A673 (cell line): Measurements from ENCODE around the gene POFUT1. TPM values are rescaled to one million over a fixed set of nuclear protein-coding genes. Genes with fewer than 3 reads are reported as not detected.

Experiments
- BruUV-seq: library from RNA; stranded (reverse); fragments of 400-500 nt; replicated peaks from 2 replicates; lab custom pipeline; 2021; lab: Mats Ljungman, UMichigan
- CTCF ChIA-PET: fragments of 300-600 bp; sonication (Branson Sonifier 250); formaldehyde crosslinking; loops from one replicate; lab custom pipeline; 2022; ENCODE audit warnings: antibody characterized with exemption; lab: Charles Lee
- POLR2A ChIA-PET: fragments of 300-600 bp; sonication (Branson Sonifier 250); formaldehyde crosslinking; loops from one replicate; lab custom pipeline; 2022; ENCODE audit warnings: antibody characterized with exemption; ENCODE audit not compliant: low non-redundant PET; lab: Charles Lee
- DNase-seq: peaks from one replicate; pipeline ENCODE4 v3.0.0-alpha.2; 2015; ENCODE audit warnings: low spot score
- H3K27ac ChIP-seq: fragments of 200-600 bp; sonication (generic); 2 replicates; pipeline ENCODE4 v1.5.1; 2016; ENCODE audit warnings: mixed run types, low read depth, mild to moderate bottlenecking, mixed read lengths, antibody characterized with exemption, low read length; ENCODE audit not compliant: poor library complexity, severe bottlenecking
- H3K27me3 ChIP-seq: fragments of 200-600 bp; sonication (generic); replicated peaks from 2 replicates; pipeline ENCODE4 v1.6.1; 2017; ENCODE audit warnings: mixed run types, low read depth, mild to moderate bottlenecking, mixed read lengths, antibody characterized with exemption, low read length; ENCODE audit not compliant: insufficient read depth, poor library complexity
- H3K36me3 ChIP-seq: fragments of 200-600 bp; sonication (generic); 2 replicates; pipeline ENCODE4 v1.6.1; 2016; ENCODE audit warnings: mixed run types, mild to moderate bottlenecking, mixed read lengths, antibody characterized with exemption, low read length; ENCODE audit not compliant: insufficient read depth, poor library complexity, severe bottlenecking
- H3K4me1 ChIP-seq: fragments of 200-600 bp; sonication (generic); 2 replicates; pipeline ENCODE4 v1.6.1; 2017; ENCODE audit warnings: mixed run types, mild to moderate bottlenecking, mixed read lengths, antibody characterized with exemption, low read length; ENCODE audit not compliant: insufficient read depth, poor library complexity, severe bottlenecking
- H3K4me3 ChIP-seq: fragments of 200-600 bp; sonication (generic); 2 replicates; pipeline ENCODE4 v1.5.1; 2016; ENCODE audit warnings: low read depth, mixed run types, mild to moderate bottlenecking, mixed read lengths, low read length; ENCODE audit not compliant: poor library complexity, severe bottlenecking
- H3K9me3 ChIP-seq: fragments of 200-600 bp; sonication (generic); 2 replicates; pipeline ENCODE4 v1.6.1; 2016; ENCODE audit warnings: mixed run types, low read depth, mild to moderate bottlenecking, mixed read lengths, antibody characterized with exemption, low read length; ENCODE audit not compliant: poor library complexity, severe bottlenecking
- EZH2 ChIP-seq: fragments of 200-600 bp; sonication (generic); IDR thresholded peaks from 2 replicates; pipeline ENCODE4 v1.6.1; 2017; ENCODE audit warnings: borderline replicate concordance, low read depth, mild to moderate bottlenecking, mixed read lengths, antibody characterized with exemption, low read length; ENCODE audit not compliant: poor library complexity, severe bottlenecking
- intact Hi-C: fragments of 100-400 bp; cut with micrococcal nuclease; formaldehyde crosslinking; loops from one replicate; pipeline ENCODE4 v1.10.0; 2022; ENCODE audit not compliant: unreplicated experiment
- total RNA-seq: library from RNA; stranded (reverse); gene quantifications from 2 replicates; pipeline ENCODE4 v1.2.3, GENCODE V29; 2021
- TF ChIP-seq, protein P1 (sequence below): fragments of 300-800, 200-600 bp; sonication (generic); conservative IDR thresholded peaks from 2 replicates; pipeline ENCODE4 v1.5.1; 2017; ENCODE audit warnings: low read depth, mild to moderate bottlenecking, antibody characterized with exemption, low read length, moderate library complexity, mixed read lengths

The POFUT1 gene
- total RNA-seq, 1 experiment from 2014 or later, result 55.9 TPM

DNA sequence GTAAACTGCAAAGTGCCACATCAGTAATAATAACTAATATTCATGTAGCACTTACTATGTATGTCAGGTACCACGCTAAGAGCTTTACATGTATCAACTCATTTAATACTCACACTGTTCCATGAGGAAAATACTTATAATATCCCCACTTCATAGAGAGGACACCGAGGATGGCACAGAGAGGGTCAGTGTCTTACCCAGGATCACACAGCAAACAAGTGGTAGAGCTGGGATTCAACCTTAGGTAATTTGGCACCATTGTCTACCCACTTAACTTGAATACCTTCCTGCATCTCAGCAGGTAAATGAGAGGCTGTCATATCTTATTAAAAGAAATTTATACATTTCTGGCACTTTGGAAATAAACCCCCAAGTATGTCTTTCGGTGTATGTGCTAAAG, 8.0 kb downstream of the POFUT1 start:
- Histone ChIP-seq H3K4me1 (no peaks in the 10 kb centered on the region), H3K27ac (no peak overlapping the region), H3K27me3 (no peaks in the 10 kb centered on the region), H3K9me3 (no peaks in the 10 kb centered on the region), H3K4me3 (no peak overlapping the region), H3K36me3 (peaks cover 55% of the 10 kb centered on the region)
- POLR2A ChIA-PET, result no interaction called here
- no peak for DNase-seq
- intact Hi-C loops, result no loop called here
- no TSS peak for BruUV-seq
- no peak for TF ChIP-seq EZH2
- TF ChIP-seq, protein P1, sequence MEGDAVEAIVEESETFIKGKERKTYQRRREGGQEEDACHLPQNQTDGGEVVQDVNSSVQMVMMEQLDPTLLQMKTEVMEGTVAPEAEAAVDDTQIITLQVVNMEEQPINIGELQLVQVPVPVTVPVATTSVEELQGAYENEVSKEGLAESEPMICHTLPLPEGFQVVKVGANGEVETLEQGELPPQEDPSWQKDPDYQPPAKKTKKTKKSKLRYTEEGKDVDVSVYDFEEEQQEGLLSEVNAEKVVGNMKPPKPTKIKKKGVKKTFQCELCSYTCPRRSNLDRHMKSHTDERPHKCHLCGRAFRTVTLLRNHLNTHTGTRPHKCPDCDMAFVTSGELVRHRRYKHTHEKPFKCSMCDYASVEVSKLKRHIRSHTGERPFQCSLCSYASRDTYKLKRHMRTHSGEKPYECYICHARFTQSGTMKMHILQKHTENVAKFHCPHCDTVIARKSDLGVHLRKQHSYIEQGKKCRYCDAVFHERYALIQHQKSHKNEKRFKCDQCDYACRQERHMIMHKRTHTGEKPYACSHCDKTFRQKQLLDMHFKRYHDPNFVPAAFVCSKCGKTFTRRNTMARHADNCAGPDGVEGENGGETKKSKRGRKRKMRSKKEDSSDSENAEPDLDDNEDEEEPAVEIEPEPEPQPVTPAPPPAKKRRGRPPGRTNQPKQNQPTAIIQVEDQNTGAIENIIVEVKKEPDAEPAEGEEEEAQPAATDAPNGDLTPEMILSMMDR, result no peak
- CTCF ChIA-PET, result no interaction called here

DNA sequence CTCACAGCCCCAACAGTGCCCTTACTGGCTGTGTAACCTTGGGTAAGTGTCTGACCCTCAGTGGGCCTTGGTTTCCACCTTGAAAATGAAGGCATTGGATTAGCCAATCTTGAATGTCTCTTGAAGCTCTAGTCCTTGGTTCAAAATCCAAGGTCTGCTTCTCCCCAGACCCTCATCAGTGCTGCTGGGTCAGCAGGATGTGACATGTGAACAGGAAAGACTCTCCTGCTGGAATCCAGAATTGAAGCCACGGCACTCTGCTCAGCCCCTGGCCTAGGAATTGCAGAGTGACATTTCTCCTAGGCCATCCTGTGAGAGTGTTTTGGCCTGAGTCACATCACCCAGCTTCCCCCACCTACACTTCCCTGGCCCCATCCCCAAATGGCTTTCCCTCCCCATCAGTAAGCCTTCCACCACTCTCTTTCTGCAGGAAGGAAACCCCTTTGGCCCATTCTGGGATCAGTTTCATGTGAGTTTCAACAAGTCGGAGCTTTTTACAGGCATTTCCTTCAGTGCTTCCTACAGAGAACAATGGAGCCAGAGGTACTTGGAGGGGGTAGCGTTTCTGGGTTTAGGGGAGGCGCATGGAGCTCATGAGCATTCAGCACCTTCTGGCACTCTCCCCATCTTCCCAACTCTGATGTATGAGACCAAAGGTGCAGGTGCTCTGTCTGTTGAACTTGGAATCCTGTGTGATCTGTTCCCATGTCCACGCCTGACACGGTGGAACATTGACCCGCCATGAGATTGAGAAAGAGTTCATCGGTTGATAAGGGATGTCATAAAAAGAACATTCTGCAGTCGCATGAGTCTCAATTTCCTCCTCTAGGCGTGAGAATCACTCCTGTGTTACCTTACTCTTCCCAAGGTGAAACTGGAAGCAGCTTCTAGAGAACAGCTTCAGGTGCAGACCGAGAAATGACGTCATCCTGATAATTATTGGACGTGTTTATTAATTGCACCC, 8.8 kb downstream of the POFUT1 start:
- intact Hi-C loops, result no loop called here
- Histone ChIP-seq H3K4me3 (no peak overlapping the region), H3K36me3 (peaks cover 60% of the 10 kb centered on the region), H3K9me3 (no peaks in the 10 kb centered on the region), H3K27me3 (no peaks in the 10 kb centered on the region), H3K4me1 (no peaks in the 10 kb centered on the region), H3K27ac (no peak overlapping the region)
- BruUV-seq, result no TSS peak
- no peak for TF ChIP-seq EZH2
- TF ChIP-seq, protein P1, result no peak
- CTCF ChIA-PET, result interaction anchor here (0.6 kb wide), 1 partner anchor 659 kb away, joined by 4 read pairs; no protein-coding TSS in a partner anchor
- DNase-seq, result no peak
- POLR2A ChIA-PET, result no interaction called here

DNA sequence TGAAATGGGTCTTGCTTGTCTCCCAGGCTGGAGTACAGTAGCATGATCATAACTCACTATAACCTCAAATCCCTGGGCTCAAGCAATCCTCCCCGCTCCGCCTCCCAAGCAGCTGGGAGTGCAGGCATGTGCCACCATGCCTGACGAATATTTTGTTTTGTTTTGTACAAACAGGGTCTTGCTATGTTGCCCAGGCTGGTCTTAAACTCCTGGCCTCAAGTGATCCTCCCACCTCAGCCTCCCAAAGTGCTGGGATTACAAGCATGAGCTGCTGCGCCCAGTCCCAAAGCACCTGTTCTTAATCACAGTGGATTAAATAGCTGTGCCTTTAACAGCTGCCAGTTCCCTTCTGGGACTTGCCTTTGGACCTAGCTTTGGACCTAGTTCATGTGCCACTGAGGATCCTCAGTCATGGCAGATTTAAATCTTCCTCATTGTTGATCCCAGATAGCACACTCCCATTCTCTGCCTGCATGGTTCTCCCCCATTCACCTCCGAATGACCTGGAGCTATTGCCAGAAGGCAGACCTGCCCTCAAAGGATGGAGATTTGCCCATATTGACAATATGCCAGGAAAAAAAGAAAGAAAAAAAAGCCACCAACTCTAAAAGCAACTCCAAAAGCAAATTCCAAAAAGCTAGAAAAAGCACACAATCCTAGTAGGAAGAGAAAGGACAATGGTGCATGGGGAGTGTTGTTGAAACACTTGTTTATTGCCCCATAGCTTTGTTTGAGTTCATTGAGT, 10.6 kb downstream of the POFUT1 start:
- H3K36me3 ChIP-seq, result peaks cover 61% of the 10 kb centered on the region
- BruUV-seq, result no TSS peak
- CTCF ChIA-PET, result no interaction called here

More for the DNA sequence above, 10.6 kb downstream of the POFUT1 start:
- POLR2A ChIA-PET, result interaction anchor here (0.7 kb wide), 1 partner anchor 126 kb away, joined by 3 read pairs; no protein-coding TSS in a partner anchor
- TF ChIP-seq EZH2, result no peak
- TF ChIP-seq, protein P1, result no peak
- no peak overlapping the region for H3K27ac ChIP-seq
- no peak for DNase-seq
- intact Hi-C loops, result no loop called here
- H3K9me3 ChIP-seq, result no peaks in the 10 kb centered on the region
- H3K4me1 ChIP-seq, result no peaks in the 10 kb centered on the region
- H3K27me3 ChIP-seq, result no peaks in the 10 kb centered on the region
- H3K4me3 ChIP-seq, result no peak overlapping the region
